Memory B cell (primary cell): ENCODE measurements around the gene LYL1.

ENCODE experiments used
- ATAC-seq: fragments of 150-1000 bp; cut with Tn5 transposase; 2 replicates; pipeline ENCODE4 v1.10.0; 2021; ENCODE audit warnings: low read depth, mild to moderate bottlenecking, moderate library complexity
- DNase-seq, 2 donors: peaks; one replicate each; pipeline ENCODE4 v3.0.0; 2022; ENCODE audit warnings: low spot score in 2 of 2
- H3K27ac Mint-ChIP-seq: one replicate; pipeline ENCODE4 v1.8.0; 2022; ENCODE audit warnings: mild to moderate bottlenecking, moderate library complexity, mixed read lengths
- H3K27me3 Mint-ChIP-seq: one replicate; pipeline ENCODE4 v1.8.0; 2022; ENCODE audit warnings: mixed read lengths
- H3K36me3 Mint-ChIP-seq: one replicate; pipeline ENCODE4 v1.8.0; 2022; ENCODE audit warnings: mild to moderate bottlenecking, mixed read lengths
- H3K4me1 Mint-ChIP-seq: one replicate; pipeline ENCODE4 v1.8.0; 2022; ENCODE audit warnings: mixed read lengths
- H3K4me3 Mint-ChIP-seq: one replicate; pipeline ENCODE4 v1.8.0; 2022; ENCODE audit warnings: mild to moderate bottlenecking, moderate library complexity, mixed read lengths
- H3K9me3 Mint-ChIP-seq: one replicate; pipeline ENCODE4 v1.8.0; 2022; ENCODE audit warnings: mixed read lengths

The LYL1 gene

DNA sequence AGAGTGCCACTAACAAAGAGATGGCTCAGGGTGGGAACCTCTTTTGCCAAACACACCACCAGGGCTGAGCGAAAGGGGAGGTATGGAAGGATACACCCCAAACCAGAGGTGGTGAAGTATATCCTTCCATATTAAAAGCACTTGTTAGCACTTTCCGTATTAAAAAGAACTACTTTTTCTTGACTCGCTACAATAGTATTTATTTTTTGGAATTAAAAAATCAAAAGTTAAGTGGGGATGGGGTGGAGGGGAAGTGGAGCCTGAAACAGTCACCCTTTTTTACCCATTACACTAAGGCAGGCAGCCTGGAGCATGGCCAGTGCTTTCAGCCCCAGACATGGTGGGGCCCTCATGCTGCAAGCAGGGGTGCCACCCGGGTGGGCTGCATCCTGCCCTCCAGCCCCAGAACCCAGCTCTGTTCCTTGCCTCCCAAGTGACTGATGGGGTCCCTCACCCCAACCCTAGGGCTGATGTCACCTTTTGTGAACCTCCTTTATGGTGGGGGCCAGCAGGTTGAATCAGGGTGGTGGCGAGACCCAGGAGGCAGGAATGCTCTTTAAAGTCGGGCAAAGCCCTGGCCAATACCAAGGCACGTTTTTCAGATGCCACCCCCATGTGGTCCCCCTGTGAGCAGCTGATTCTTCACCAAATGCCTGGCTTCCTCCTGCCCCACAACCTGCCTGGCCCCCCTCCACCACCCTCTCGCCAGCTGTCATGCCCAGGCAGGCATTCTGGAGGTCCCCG lies 31.0 kb downstream of the LYL1 start:
- no peaks in the 10 kb centered on the region for H3K4me1 Mint-ChIP-seq
- no peak for ATAC-seq
- H3K36me3 Mint-ChIP-seq, result no peaks in the 10 kb centered on the region
- no peak overlapping the region for H3K4me3 Mint-ChIP-seq
- no peaks in the 10 kb centered on the region for H3K9me3 Mint-ChIP-seq
- DNase-seq, result no peak
- peaks cover 8% of the 10 kb centered on the region for H3K27me3 Mint-ChIP-seq
- no peak overlapping the region for H3K27ac Mint-ChIP-seq

DNA sequence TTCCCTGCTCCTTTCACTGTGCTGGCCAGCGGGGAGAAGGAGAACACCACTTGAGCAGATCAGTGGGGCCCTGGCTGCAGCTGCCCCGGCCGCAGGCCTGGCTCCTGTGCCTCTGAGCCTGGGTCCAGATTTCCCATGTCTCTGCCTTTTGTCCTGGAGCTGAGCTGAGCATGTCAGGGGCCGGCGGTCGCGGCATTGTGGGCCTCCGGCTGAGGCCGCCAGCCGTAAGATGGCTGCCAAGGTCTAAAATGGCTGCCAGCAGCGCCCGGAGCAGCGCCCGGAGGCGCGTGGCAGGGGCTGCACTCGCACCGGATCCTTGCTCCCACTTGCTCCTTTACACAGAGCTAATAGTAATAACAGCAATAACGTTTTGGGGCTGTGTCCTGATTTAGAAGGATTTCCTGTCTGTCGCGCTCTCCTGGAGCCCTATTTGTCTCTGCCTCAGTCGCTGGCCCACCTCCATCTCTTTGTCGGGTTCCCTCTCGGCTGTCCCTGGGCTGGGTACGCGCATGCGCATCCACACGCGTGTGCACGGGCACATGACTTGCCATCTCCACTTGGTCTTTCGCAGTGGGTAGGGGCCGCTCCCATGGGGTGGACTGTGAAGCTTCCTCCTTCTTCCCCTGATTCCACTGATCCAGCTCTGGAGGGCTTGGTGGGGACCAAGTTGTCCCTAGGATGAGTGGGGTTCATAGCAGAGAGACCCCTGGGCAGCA lies 32.1 kb downstream of the LYL1 start:
- H3K27ac Mint-ChIP-seq, result no peak overlapping the region
- no peaks in the 10 kb centered on the region for H3K9me3 Mint-ChIP-seq
- peaks cover 8% of the 10 kb centered on the region for H3K27me3 Mint-ChIP-seq

DNA sequence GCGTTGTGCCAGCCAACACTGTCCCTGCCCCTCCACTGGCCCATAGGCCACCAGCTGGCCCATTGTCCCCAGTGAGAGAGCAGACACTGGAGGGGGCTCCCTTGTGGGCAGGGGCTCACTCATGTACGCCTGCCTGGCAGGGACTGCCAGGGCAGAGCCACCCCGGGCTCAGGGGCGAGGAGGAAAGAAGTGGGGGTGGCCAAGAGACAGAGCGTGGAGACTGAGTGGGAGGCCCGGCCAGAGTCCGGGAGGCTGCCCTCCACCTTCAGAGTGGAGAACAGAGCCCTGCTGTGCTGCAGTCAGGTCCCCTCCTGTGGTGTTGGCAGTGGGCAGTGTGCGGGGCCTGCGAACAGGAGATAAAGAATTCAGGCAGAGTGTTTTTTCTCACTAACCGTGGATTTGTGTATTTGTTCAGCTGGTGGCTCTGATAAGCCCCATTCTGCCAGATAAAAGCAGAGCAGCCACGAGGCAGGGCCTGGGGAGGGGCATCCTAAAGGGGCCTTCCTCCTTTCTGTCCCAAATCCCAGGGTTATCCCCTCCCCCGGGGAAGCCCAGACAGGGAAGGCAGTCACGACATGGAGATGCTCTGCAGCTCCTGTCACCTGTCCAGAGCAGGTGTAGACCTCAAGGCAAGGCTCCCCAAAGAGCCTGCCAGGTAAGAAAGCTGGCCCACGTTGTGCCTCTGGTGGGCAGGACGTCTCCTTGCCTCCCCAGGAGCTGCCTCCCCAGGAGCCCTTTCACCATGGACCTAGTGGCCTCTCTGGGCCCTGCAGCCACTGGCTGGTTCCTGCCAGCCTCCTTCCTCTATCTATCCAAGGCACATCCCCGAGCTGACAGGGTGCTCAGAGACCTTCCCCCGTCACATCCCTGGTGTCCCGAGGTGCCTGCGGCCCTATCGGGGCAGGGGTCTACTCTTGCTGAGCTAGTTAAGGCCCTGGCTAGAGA lies 33.0 kb downstream of the LYL1 start:
- Mint-ChIP-seq H3K9me3 (no peaks in the 10 kb centered on the region), H3K36me3 (no peaks in the 10 kb centered on the region), H3K27me3 (peaks cover 8% of the 10 kb centered on the region), H3K4me3 (no peak overlapping the region), H3K27ac (no peak overlapping the region), H3K4me1 (no peaks in the 10 kb centered on the region)
- ATAC-seq (no peak), DNase-seq (no peak)

More for the DNA sequence above, 32.1 kb downstream of the LYL1 start:
- H3K4me1 Mint-ChIP-seq, result no peaks in the 10 kb centered on the region
- no peak overlapping the region for H3K4me3 Mint-ChIP-seq
- H3K36me3 Mint-ChIP-seq, result no peaks in the 10 kb centered on the region
- DNase-seq, result no peak
- ATAC-seq, result no peak

DNA sequence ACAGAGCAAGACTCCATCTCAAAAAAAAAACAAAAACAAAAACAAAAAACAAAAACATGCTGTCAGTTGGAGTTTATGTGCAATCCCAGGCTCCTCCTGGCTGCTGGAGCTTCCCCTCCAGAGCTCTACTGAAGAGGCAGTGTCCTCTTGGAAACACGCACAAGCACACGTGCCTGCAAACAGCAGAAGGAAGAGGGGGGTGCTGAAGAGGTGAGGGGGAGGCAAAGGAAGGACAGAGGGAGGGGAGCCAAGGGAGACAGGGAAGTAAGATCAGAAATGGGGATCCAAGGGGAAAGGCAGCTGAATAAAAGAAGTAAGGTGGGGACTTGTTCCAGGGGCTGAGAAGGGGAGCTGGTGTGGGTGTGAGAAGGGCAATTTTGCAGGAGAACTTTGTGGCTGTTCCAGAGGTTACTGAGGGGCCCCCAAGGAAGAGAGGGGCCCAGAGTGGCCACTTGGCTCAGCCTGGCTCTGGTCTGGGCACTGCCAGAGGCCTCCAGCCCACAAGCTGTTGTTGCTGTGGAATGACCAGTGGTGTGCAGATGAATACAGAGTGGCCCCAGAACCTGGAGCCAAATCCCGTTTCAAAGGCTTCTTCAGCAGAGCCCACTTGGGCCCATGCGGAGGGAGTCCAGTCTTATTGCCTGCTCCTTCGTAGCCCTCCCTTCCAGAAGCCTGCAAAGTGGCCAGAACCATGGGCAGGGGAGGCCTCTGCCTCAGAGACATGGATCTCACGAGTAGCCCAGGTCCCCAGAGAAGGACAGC lies 34.4 kb downstream of the LYL1 start:
- H3K4me3 Mint-ChIP-seq, result no peak overlapping the region
- H3K36me3 Mint-ChIP-seq, result no peaks in the 10 kb centered on the region

DNA sequence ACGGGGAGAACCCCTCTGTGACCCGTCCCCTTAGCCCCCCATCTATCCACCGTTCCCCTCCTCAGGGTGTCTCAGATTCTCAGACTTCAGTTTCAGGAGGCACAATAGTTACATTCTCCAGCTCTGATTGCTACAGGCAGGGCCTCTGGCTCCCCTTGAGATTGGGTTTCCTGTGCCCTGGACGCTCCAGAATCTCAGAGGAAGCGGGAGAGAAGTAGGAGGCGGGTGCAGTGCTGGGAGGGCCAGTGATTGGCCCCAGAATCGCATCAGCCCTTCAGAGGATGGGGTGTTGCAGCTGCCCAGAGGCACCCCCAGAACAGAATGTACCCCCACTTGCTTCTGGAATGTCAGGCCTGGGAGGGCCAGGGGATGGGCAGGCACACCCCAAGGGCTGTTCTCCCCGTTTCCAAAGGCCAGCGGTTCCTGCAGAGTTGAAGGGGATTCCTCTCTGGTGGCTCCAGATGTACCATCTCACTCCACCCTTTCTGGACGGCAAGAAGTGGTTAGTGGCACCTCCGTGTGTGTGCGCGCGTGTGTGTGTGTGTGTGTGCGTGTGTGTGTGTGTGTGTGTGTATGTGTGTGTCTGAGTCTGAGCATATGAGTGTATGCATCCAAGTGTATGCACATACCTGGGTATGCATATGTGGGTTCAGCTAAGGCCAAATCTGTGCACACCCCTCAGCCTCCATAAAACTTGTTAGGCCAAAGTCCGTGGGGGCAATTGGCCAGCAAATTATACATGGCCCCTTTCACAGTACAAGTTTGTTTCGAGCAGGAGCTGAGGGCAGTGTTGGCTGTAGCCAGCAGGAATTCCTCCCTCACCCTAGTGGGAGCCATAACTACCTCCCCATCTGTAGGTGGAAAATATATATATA lies 35.5 kb downstream of the LYL1 start:
- DNase-seq, result no peak
- Mint-ChIP-seq H3K4me1 (no peaks in the 10 kb centered on the region), H3K9me3 (no peaks in the 10 kb centered on the region), H3K27ac (no peak overlapping the region), H3K27me3 (peaks cover 3% of the 10 kb centered on the region), H3K36me3 (no peaks in the 10 kb centered on the region), H3K4me3 (no peak overlapping the region)
- no peak for ATAC-seq

More for the DNA sequence above, 34.4 kb downstream of the LYL1 start:
- no peaks in the 10 kb centered on the region for H3K4me1 Mint-ChIP-seq
- ATAC-seq, result no peak
- H3K27me3 Mint-ChIP-seq, result peaks cover 3% of the 10 kb centered on the region
- DNase-seq, result no peak
- H3K9me3 Mint-ChIP-seq, result no peaks in the 10 kb centered on the region
- no peak overlapping the region for H3K27ac Mint-ChIP-seq

DNA sequence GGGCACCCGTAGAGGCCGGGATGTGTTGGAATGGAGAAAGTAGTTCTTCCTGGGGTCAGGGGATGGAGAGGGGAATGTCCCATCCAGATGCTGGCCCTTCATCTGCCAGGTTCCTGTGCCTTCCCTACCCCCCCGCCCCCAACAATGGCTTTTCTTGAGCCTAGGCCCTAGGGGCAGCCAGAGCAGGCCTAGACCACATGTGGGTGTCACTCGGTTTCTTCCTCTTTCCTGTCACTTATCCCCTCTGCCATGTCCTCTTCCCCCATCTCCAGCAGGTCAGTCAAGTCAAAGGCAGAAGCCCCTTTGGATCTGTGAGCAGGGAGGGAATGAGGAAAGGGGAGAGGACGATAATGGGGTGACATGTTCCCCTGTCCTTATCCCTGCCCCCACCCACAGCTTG lies 36.4 kb downstream of the LYL1 start:
- no peak for ATAC-seq
- no peak overlapping the region for H3K27ac Mint-ChIP-seq
- no peaks in the 10 kb centered on the region for H3K9me3 Mint-ChIP-seq
- H3K4me1 Mint-ChIP-seq, result peaks cover 3% of the 10 kb centered on the region
- no peaks in the 10 kb centered on the region for H3K36me3 Mint-ChIP-seq
- H3K4me3 Mint-ChIP-seq, result no peak overlapping the region
- DNase-seq, result no peak
- peaks cover 3% of the 10 kb centered on the region for H3K27me3 Mint-ChIP-seq

DNA sequence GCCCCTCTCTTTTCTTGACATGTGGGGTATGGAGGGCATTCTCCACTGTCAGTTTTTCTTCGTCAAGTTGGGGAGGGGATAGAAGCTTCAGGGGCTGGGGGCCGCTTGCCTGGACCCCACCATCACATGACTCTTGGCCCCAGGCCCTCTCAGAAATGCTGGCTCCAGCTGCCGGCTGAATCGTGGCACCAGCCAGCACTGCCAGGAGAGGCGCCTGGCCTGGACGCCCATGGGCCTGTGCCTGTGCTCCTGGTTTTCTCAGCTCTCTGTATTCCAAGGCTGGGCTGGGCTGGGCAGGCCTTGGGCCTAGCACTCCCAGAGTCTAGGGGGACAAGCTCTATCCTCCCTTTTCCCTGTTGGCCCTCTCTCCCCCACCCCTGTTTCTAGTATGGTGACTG lies 38.6 kb downstream of the LYL1 start:
- DNase-seq (no peak), ATAC-seq (no peak)
- peaks cover 3% of the 10 kb centered on the region for H3K4me1 Mint-ChIP-seq
- no peak overlapping the region for H3K27ac Mint-ChIP-seq
- no peaks in the 10 kb centered on the region for H3K36me3 Mint-ChIP-seq
- peaks cover 5% of the 10 kb centered on the region for H3K27me3 Mint-ChIP-seq
- H3K9me3 Mint-ChIP-seq, result no peaks in the 10 kb centered on the region
- H3K4me3 Mint-ChIP-seq, result no peak overlapping the region

DNA sequence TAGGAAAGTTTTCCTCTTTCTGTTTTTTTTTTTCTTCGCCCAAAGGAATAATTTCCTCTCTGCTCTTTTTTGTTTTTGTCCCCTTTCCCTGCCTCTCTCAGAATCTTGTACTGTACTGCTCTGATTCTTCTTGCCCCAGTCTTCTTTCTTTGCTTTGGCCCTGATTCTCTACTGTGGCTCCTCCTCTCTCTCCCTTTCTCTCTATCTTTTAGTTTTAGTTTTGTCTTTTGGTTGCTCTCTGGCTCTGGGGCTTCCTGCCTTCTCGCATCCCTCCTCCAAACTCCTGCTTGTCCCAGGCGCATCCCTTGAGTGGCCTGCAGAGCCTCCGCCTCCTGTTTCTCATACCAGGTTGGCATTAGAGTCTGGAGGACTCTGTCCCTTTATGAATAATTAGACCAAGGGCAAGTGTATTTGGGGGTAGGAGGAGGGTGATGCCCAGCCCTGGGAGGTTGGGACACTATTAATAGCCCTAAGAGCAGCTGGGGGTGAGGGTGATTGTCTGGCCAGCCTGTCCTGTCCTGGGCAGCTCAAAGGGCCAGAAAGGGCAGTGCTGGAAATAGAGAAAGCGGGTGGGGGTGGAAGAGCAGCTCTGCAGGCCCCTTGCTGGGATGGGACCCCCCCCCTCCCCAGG lies 39.1 kb downstream of the LYL1 start:
- no peak for ATAC-seq
- H3K27ac Mint-ChIP-seq, result no peak overlapping the region
- no peak for DNase-seq
- H3K4me1 Mint-ChIP-seq, result peaks cover 3% of the 10 kb centered on the region
- peaks cover 7% of the 10 kb centered on the region for H3K27me3 Mint-ChIP-seq
- H3K4me3 Mint-ChIP-seq, result no peak overlapping the region
- no peaks in the 10 kb centered on the region for H3K9me3 Mint-ChIP-seq
- no peaks in the 10 kb centered on the region for H3K36me3 Mint-ChIP-seq

DNA sequence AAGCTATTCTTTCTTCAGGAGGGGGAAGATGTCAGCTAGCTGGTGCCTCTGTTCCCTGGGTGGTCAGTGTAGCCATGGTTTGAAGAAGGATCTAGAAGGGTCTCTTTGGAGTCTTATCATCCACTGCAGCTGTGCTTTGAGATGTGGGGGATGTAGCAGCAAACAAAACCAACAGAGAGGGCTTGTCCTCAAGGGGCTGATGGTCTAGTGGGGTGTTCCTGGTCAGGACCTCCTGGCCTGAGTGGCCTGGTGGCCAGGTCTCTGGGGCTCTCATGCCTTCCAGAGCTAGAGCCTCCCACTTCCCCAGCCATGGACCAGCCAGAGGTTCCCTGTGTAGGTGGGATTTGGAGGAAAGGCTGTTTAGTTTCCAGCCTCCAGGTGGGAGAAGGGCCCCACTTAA lies 40.3 kb downstream of the LYL1 start:
- H3K27me3 Mint-ChIP-seq, result peaks cover 5% of the 10 kb centered on the region

DNA sequence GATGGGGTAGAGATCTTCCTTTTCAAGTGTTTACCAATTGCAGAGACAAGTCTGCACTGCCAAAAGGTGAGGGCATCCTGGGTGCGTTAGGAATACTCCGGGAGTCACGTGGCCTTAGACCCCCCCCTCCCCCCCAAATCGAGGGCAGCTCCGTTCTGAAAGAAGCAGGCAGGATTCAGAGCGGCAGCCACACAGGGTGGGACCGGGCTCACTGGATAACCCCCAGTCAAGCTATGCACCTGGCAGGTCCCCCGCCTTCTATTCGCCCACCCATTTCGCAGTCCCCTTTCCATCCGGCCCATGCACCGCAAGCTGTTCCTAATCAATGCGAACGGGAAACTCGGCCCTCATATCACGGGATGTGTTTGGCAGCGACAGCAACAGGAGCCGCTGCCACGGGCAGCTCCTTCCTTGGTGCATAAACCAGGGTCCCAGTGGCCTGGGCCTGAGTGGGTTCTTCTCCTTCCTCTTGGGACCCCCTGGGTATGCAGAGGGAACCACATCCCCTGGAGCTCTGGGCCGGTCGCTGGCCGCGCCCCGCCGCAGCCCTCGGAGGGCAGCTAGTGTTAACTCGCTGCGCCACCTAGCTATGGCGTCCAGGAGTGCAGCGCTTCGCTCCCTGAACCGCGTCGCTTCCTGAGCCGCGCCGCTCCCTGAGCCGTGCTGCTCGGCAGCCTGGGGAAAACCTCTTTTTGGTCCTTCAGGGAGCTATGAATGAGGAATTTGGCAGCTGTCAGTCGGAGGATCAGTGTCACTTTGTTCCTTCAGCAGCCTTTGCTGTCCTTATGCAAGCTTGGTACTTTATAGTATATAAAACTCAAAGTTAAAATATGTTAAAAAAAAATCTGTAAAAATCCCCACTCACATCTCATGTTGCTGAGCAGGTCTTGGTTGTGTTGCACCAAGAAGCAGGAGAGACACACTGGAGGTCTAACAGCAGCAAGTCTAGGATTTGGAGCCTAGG lies 41.4 kb downstream of the LYL1 start:
- no peaks in the 10 kb centered on the region for H3K9me3 Mint-ChIP-seq
- peak overlapping the region; percentile 83 for H3K4me3 Mint-ChIP-seq
- peak; percentile 96 for ATAC-seq
- H3K36me3 Mint-ChIP-seq, result no peaks in the 10 kb centered on the region
- peaks cover 3% of the 10 kb centered on the region for H3K4me1 Mint-ChIP-seq
- DNase-seq, result peak; percentile 64 to 85
- H3K27me3 Mint-ChIP-seq, result peaks cover 5% of the 10 kb centered on the region
- H3K27ac Mint-ChIP-seq, result no peak overlapping the region

More for the DNA sequence above, 40.3 kb downstream of the LYL1 start:
- H3K36me3 Mint-ChIP-seq, result no peaks in the 10 kb centered on the region
- no peak overlapping the region for H3K27ac Mint-ChIP-seq
- peaks cover 3% of the 10 kb centered on the region for H3K4me1 Mint-ChIP-seq
- DNase-seq, result no peak
- H3K9me3 Mint-ChIP-seq, result no peaks in the 10 kb centered on the region
- no peak overlapping the region for H3K4me3 Mint-ChIP-seq
- no peak for ATAC-seq

DNA sequence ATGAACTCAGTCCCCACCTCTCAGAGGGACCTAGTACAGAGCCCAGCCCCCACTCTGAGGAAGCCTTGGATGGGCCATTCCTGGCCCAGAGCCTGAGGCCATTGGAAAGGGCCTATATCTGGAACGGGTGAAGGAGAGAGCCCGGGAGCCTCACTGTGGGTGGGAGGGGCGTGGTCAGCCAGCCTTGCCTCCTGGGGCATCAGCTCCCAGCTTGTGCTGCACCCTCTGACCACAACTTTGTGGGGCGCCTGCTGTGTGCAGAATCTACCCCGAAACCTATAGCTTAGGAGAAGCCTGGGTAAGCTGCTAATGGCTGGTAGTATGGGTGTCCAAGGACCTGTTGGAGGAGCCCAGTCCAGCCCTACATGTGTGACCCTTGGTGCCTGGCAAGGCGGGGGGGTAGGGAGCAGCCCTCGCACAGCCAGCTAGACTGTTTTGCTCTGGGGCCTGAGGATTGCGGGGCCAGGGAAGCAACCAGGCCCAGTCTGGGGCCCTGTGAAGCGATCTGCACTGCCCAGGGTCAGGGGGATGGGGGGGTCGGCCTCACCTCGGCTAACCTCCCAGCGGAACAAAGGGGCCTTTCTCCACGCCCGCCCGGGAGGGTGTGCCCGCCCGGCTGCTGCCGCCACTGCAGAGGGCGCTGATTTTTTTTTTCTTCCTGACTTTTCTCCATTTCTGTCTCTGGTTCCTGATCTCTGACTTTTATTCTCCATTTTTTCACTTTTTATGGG lies 42.3 kb downstream of the LYL1 start:
- no peaks in the 10 kb centered on the region for H3K9me3 Mint-ChIP-seq
- peaks cover 3% of the 10 kb centered on the region for H3K4me1 Mint-ChIP-seq
- peaks cover 7% of the 10 kb centered on the region for H3K27me3 Mint-ChIP-seq
- H3K4me3 Mint-ChIP-seq, result peak overlapping the region; percentile 83
- DNase-seq (no peak), ATAC-seq (no peak)
- no peaks in the 10 kb centered on the region for H3K36me3 Mint-ChIP-seq
- no peak overlapping the region for H3K27ac Mint-ChIP-seq
